ENCODE measurements around the gene GORASP2. TPM values are rescaled to one million over a fixed set of nuclear protein-coding genes. Genes with fewer than 3 reads are reported as not detected.

Gene GORASP2
- total RNA-seq, 1 donor from 2014 or later = 57.1 TPM

DNA sequence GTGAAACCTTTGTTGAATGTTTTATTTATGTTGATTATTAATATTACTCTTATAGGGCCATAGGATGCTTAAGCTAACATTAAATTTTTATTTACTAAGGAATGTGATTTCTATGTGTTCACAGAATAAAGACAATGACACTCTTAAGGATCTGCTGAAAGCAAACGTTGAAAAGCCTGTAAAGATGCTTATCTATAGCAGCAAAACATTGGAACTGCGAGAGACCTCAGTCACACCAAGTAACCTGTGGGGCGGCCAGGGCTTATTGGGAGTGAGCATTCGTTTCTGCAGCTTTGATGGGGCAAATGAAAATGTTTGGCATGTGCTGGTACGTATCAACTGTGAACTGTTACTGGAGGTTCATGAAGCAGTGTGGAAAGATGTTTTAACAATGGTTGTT, 20.4 kb downstream of the GORASP2 start:
- DNase-seq (ENCODE audit: missing footprints) = no peak
- intact Hi-C loops (cut with DNase I) = no loop called here
- no peak for ATAC-seq

DNA sequence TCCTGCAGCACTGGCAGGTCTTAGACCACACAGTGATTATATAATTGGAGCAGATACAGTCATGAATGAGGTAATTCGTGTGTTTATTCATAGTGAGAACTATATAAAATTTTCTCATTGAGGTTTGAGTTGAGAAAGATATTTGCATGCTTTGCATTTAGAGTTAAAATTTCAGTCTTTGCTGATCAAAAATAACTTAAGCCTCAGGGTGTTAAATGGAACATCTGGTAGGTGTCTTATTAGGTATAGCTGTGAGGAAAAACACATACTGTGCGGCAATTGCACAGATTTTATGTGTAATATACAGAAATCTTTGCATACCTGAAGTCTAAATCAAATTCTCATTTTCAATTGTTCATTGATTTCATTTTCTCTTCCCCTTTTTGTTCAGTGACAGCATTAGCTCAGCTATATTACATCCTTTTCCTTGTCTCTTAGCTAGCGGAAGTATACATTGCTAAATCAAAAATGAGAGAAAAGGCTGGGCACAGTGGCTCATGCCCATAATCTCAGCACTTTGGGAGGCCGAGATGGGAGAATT, 21.2 kb downstream of the GORASP2 start:
- ATAC-seq (no peak), DNase-seq (ENCODE audit: missing footprints) (no peak)
- intact Hi-C loops (cut with DNase I) = no loop called here

DNA sequence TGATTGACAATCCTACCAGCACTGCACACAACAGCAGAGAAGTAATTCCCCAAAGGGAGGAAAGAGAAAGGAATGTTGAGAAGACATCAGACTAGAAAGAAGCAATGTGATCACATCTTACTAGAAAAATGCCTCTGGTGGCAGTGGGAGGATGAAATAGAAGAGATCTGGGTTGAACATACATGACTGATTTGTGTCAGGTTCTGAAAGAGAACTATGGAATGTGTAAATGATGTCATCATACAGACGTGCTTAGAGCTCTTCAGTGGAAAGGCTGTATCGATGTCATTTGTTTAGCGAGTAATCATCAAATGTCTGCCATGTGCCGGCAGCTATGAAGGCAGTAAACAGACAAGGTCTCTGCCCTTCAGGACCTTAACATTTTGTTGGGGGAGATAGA, 24.9 kb downstream of the GORASP2 start:
- intact Hi-C loops (cut with DNase I) = no loop called here
- DNase-seq (ENCODE audit: missing footprints) = no peak
- no peak for ATAC-seq

DNA sequence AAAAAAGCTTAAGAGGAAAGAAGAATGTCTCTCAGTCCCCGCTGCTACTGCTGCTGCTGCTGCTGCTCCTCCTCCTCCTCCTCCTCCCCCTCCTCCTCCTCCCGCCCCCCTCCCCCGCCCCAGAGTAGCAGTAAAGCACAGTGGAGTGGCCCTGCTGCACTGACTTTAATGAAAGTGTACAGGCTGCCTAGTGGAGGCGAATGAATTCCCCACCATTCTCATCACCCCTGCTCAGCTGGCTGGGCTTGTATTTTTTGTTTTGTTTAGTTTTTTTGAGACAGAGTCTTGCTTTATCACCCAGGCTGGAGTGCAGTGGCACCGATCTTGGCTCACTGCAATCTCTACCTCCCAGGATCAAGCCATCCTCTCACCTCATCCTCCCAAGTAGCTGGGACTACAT, 34.3 kb downstream of the GORASP2 start:
- intact Hi-C loops (cut with DNase I) = no loop called here
- no peak for ATAC-seq
- no peak for DNase-seq (ENCODE audit: missing footprints)

DNA sequence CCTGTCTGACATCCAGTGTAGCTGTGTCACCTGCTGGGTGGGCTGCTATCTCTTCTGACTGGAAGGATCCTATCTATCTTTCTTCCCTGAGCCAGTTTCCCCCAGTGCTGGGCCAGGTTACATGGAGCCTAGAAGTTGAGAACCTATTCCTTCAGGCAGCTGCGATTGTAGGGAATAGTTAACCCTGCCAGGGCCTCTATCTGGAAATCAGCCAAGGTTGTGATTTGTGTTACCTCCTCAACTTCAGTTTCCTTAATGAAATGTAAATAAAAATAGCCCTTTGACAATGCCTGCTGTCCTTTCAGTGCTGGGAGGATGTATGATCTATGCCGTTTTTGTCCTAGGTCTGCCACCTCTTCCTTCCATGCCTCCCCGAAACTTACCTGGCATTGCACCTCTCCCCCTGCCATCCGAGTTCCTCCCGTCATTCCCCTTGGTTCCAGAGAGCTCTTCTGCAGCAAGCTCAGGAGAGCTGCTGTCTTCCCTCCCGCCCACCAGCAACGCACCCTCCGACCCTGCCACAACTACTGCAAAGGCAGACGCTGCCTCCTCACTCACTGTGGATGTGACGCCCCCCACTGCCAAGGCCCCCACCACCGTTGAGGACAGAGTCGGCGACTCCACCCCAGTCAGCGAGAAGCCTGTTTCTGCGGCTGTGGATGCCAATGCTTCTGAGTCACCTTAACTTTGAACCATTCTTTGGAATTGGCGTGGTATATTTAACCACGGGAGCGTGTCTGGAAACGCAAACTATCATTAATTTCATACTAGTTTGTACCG, 36.6 kb downstream of the GORASP2 start:
- no peak for DNase-seq (ENCODE audit: missing footprints)
- intact Hi-C loops (cut with DNase I) = no loop called here
- ATAC-seq = no peak

DNA sequence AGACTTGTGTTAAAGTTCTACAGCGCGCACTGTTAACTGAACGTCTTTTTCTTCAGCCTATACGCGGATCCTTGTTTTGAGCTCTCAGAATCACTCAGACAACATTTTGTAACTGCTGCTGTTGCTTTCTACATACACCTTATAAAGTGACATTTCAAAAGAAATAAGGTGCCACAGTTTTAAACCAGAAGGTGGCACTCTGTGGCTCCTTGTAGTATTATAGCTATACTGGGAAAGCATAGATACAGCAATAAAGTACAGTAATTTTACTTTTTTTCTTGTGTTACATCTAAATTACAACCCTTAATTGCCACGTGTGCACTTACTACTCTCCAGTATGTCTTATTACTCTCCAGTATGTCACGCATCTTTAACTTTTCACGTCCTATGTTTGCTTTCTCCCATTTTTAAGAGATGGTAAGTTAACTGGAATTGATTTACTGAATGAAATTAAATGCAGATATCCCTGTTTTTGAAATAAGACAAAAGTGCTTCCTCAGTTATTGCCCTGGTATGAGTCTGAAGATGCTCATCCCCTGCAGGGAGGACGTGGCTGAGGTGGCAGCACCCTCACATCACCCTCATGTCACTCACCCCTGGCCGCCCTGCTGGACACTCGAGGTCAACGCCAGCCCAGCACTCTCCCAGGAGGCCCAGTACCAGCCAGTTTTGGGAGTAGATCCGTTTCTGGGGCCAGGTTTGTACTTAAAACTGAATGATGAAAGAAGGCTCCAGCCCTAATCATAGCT, 37.8 kb downstream of the GORASP2 start:
- DNase-seq (ENCODE audit: missing footprints) = no peak
- ATAC-seq = no peak
- intact Hi-C loops (cut with DNase I) = no loop called here

DNA sequence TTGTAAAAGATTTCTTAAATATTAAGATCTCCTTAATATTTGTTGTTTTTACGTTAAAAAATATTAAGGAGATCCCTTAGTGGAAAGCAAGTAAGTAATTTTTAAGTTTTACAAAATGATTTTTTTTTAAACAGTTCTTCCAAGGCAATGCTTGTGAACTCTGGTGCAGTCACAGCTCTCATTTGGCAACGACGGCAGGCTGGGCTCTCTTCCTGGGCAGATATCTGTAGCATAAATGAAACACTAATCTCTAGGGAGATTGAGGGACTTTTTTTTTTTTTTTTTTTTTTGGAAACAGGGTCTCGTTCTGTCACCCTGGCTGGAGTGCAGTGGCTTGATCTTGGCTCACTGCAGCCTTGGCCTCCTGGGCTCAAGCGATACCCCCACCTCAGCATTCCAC, 38.5 kb downstream of the GORASP2 start:
- intact Hi-C loops (cut with DNase I) = no loop called here
- ATAC-seq (no peak), DNase-seq (ENCODE audit: missing footprints) (no peak)

DNA sequence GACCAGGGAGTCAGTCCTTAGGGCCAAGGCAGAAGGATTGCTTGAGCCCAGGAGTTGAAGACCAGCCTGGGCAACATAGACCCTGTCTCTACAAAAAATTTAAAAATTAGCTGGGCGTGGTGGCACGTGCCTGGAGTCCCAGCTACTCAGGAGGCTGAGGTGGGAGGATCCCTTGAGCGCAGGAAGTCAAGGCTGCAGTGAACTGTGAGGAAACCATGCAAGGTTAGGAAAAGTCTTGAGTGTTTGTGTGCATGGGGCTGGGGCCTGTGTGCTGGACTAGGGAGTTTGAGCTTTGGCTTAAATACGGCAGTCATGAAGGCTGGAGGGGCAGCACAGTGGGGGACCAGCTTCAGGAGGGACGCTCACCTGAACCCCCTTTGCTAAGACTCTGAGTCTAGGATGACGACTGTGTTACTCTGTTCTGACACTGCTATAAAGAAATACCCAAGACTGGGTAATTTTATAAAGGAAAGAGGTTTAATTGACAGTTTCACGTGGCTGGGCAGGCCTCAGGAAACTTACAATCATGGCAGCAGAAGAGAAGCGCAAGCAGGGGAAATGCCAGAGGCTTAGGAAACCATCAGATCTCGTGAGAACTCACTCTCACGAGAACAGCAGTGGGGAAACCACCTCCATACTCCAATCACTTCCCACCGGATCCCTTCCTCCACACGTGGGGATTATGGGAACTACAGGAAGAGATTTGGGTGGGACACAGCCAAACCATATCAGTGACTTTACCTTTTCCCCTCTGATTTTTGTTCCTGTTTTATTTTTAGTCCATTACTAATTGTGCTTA, 39.4 kb downstream of the GORASP2 start:
- DNase-seq (ENCODE audit: missing footprints) (no peak), ATAC-seq (no peak)
- intact Hi-C loops (cut with DNase I) = no loop called here

DNA sequence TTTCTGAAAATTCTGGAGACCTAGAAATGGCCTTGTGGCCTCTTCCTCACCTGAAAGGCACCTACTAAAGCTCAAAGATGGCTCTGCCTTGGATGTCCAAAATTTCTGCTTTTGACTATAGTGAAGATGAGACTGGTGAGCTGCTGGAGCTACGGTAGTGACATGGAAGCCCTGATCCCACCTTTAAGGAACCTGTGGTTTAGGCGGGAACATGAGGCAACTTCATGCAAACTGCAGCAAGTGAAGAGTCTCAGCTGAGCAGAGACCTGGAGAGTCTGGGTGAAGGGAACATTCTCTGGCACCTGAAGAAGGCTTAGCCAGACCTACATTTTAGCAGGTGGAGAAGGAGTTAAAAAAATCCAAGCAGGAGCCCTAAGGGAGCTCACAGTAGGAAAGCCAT, 40.0 kb downstream of the GORASP2 start:
- no peak for ATAC-seq
- no peak for DNase-seq (ENCODE audit: missing footprints)
- intact Hi-C loops (cut with DNase I) = no loop called here

DNA sequence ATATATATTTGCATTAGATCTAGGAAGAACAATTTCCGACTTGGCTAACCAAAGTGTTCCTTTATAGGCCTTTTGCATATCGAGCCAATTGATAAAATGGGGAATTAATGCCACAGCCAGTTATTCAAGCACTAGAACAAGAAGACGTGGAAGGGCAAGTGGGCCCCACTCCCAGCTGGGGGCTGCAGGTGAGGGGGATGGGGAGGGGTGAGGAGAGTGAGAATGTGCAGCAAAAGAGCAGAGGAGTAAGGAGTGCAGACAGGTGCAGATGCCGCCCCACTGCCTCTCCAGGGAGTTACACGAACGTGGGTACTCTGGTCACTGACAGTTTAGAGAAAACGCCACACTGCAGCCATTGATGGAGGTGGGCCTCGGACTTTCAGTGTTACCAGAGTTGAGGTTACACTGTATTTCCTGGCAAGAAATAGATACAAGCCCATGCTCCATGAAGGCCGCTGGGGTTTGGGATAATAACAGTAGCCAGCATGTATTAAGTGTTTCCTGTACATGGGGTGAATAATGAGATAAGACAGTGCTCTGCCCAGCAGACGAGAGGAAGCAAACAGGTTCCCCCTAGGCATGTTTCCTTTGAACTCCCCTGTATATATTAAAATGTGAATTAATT, 40.9 kb downstream of the GORASP2 start:
- intact Hi-C loops (cut with DNase I) = loop anchor here (5.0 kb wide), 1 partner anchor 462 kb away; the partner anchor contains the start of genes DCAF17 and METTL8
- DNase-seq (ENCODE audit: missing footprints) (no peak), ATAC-seq (no peak)

DNA sequence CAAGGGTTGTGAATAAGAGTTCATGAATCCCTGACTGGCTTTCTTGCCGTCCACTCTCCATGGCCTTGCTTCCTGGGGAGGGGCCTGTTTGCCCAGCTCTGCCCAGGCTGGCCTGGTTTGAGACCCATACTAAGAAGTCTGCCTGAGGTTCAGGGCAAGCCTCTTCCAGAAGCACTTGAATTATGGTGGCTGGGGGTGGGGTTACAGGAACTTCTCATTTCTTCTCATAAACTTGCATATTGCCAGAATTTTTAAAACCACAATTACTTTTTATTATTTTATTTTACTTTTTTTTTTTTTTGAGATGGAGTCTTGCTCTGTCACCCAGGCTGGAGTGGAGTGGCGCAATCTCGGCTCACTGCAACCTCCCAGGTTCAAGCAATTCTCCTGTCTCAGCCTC, 42.0 kb downstream of the GORASP2 start:
- intact Hi-C loops (cut with DNase I) = loop anchor here (5.0 kb wide), 1 partner anchor 461 kb away; the partner anchor contains the start of genes DCAF17 and METTL8
- ATAC-seq (no peak), DNase-seq (ENCODE audit: missing footprints) (no peak)

DNA sequence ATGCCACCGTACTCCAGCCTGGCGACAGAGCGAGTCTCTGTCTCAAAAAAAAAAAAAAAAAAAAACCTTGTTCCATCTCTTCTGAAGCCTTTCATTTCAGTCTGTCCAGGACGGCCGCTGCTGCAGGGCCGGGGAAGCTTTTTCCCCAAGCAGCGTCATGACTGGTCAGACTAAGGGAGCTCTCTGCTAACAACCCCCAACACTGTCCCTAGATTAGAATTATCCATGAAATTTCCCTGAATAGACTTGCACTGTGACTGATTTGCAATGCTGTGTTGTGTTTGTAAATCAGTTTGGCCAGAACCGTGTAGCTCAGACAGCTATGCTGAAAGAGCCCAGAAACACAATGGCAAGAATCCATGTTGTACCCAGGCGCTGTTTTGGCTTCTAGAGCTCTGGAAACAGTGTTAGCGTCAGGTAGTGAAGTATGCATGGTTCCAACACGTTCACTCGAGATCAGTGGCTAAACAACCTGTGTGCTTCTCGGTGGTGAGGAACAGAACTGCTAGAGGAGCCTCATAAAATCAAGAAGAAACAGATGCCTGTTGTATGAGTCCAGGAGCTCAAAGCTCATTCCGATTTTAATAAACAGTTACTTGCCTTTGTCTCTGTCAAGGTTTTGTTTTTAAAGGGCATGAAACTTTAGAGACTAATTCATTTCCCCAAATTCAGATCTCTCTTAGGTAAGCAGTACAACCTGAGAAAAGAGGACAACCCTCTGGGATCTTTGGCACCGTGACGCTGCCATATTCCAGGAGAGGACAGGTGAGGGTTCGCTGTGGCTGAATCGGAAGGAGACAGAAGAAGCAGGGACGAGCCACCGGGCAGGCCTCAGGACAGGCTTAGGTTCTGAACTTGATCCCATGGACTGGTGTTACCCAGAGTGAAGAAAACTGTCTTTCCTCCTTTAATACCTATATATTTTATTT, 43.5 kb downstream of the GORASP2 start:
- ATAC-seq = no peak
- DNase-seq (ENCODE audit: missing footprints) = no peak
- intact Hi-C loops (cut with DNase I) = loop anchor here (1.0 to 5.0 kb wide), 3 partner anchors 188 to 460 kb away; partner anchors contain the start of genes DCAF17, METTL8 and TLK1

DNA sequence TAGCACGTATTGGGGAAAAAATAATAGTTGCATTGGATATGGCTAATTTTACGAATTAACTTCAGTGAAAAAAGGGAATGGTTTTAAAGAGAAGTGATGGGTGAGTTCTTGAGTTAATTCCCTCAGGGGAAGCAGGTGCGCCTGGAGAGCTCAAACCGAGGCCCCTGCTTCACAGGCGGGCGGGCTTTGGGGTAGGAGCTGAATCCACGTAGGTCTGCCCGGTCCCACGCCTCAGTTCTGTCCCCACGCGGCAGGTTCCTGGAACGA, 44.1 kb downstream of the GORASP2 start:
- intact Hi-C loops (cut with DNase I) = loop anchor here (1.0 to 5.0 kb wide), 3 partner anchors 187 to 459 kb away; partner anchors contain the start of genes DCAF17, METTL8 and TLK1
- ATAC-seq (no peak), DNase-seq (ENCODE audit: missing footprints) (no peak)

DNA sequence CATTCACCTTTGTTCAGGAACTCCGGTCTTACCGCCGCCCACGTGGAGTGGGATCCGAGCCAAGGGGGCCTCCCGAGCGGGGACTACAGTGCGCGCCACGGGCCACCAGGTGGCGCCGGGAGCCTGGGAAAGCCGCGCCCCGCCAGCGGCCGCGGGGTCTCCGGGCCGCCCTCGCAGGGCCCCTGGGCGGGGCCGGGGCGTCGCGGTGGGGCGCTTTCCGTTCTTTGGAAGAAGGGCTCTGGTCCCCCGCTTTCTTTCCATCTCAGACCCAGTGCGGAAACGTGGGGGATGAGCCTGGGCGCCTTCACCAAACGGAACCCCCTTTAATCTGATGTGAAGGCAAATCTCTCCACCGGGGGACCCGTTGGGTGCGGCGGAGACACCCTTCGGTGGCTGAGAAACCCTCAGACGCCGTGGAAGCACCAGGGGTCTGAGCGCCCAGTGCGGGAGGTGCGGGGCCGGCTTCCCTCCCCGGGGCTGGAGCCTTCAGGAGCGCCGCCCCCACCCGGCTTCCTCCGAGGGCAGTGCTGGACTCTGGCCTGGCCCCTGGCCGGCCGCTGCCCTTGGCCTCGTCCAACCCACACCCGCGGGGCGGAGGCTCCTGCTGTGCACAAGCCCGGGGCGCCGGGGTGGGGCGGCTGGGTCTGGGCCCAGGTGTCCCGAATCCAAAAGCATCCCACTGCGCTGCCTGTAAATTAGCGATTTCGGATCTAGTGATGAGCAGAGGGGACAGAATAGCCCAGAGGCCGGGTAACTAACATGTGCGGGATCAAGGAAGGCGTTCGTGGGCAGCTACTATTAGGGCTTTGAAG, 44.6 kb downstream of the GORASP2 start:
- intact Hi-C loops (cut with DNase I) = loop anchor here (1.0 to 5.0 kb wide), 3 partner anchors 187 to 459 kb away; partner anchors contain the start of genes DCAF17, METTL8 and TLK1
- peak; percentile 96 for ATAC-seq

DNA sequence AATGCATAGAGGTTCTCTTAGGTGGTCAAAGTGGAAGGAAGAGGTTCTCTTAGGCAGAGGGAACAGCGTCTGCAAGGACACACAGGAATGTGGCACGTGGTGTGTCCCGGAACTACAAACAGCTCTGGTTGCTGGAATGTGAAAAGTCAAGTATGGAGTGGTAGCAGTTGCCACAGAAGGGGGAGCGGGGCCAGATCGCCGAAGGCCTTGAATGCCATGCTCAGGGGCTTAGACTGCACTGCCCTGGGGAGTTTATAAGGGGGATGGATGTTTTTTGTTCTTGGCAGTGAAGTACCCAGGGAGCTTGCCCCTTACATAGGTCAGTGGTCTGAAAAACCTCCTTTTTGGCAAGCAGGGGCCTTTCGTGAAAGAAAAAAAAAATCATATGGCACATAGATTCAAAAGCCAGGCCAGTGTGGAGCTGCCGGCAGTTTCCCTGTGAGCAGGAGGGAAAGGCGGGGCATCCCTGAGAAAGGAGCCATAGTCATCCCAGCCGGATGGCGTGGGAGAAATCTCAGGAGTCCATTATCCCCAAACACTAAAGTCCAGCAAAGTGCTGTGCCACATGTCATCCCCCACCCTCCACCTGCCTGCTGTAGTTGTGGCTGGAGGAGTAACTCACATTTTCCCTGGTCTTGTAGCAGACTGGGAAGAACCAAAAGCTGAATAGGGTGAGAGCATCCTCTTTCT, 45.4 kb downstream of the GORASP2 start:
- DNase-seq (ENCODE audit: missing footprints) (no peak), ATAC-seq (no peak)
- intact Hi-C loops (cut with DNase I) = loop anchor here (5.0 kb wide), 1 partner anchor 458 kb away; the partner anchor contains the start of genes DCAF17 and METTL8

More for the DNA sequence above, 44.6 kb downstream of the GORASP2 start:
- DNase-seq (ENCODE audit: missing footprints) = peak; percentile 91

Data from Right ventricle myocardium inferior (tissue), 1 donor.